Ishikawa (cell line): ENCODE measurements around the gene HHIP.

ENCODE experiments used
- CREB1 ChIP-seq: IDR thresholded peaks from 2 replicates; pipeline ENCODE4 v1.6.1; 2012; ENCODE audit warnings: low read depth
- RAD21 ChIP-seq: IDR thresholded peaks from 2 replicates; pipeline ENCODE4 v1.6.1; 2012; ENCODE audit warnings: low read depth
- YY1 ChIP-seq: IDR thresholded peaks from 2 replicates; pipeline ENCODE4 v1.6.1; 2012; ENCODE audit warnings: low read depth
- TF ChIP-seq, protein P1 (sequence below): IDR thresholded peaks from 2 replicates; pipeline ENCODE4 v1.6.1; 2012; ENCODE audit warnings: low read depth, mild to moderate bottlenecking

DNA sequence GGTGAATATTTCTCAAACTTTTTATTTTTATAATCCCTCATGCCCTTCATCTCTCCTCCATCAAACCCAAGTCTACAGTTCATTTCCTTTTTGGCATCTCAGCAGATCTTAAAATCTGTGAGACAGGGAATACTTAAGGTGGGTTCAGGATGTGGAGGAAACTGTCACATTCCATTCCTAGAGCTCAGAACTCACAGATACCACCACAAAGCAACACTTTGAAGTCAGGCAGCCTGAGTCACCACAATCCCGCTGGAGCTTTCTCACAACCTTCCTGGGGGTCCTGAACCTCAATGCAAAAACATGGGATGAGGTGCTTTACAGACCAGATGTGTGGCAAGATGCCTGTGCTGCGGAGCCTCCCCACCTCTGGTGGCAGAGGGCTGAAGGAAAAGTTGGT is 63.2 kb downstream of the HHIP start:
- TF ChIP-seq, protein P1, sequence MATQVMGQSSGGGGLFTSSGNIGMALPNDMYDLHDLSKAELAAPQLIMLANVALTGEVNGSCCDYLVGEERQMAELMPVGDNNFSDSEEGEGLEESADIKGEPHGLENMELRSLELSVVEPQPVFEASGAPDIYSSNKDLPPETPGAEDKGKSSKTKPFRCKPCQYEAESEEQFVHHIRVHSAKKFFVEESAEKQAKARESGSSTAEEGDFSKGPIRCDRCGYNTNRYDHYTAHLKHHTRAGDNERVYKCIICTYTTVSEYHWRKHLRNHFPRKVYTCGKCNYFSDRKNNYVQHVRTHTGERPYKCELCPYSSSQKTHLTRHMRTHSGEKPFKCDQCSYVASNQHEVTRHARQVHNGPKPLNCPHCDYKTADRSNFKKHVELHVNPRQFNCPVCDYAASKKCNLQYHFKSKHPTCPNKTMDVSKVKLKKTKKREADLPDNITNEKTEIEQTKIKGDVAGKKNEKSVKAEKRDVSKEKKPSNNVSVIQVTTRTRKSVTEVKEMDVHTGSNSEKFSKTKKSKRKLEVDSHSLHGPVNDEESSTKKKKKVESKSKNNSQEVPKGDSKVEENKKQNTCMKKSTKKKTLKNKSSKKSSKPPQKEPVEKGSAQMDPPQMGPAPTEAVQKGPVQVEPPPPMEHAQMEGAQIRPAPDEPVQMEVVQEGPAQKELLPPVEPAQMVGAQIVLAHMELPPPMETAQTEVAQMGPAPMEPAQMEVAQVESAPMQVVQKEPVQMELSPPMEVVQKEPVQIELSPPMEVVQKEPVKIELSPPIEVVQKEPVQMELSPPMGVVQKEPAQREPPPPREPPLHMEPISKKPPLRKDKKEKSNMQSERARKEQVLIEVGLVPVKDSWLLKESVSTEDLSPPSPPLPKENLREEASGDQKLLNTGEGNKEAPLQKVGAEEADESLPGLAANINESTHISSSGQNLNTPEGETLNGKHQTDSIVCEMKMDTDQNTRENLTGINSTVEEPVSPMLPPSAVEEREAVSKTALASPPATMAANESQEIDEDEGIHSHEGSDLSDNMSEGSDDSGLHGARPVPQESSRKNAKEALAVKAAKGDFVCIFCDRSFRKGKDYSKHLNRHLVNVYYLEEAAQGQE, result no peak
- no peak for TF ChIP-seq RAD21
- no peak for TF ChIP-seq YY1
- TF ChIP-seq CREB1, result no peak
